ENCODE measurements around the gene CEP112. TPM values are rescaled to one million over a fixed set of nuclear protein-coding genes. Genes with fewer than 3 reads are reported as not detected.

Gene CEP112
- total and polyA plus RNA-seq, 2 of the 4 experiments (the other 2 are of a cell fraction), result 2.5 to 5.6 TPM

GRCh38 chr17:65930140-65930730 lies 261.7 kb downstream of the CEP112 start (continued):
- TF ChIP-seq USF2 (IDR thresholded peaks at IDR 0.05; ENCODE audit: low read depth, low read length), result no peak
- TF ChIP-seq MAZ (IDR thresholded peaks at IDR 0.05; ENCODE audit: borderline replicate concordance, low read depth, low read length), result no peak
- TF ChIP-seq BHLHE40 (IDR thresholded peaks at IDR 0.05; ENCODE audit: low read depth, low read length), result no peak
- no peak for TF ChIP-seq MAFK (IDR thresholded peaks at IDR 0.05; ENCODE audit: low read depth, low read length)
- TF ChIP-seq CEBPB (IDR thresholded peaks at IDR 0.05; ENCODE audit: low read depth, low read length), result no peak

- Histone ChIP-seq H2BK120ac (ENCODE audit: low read depth, low read length) (no peak overlapping the region), H3K14ac (replicated peaks; ENCODE audit: low read depth, low read length) (no peak overlapping the region), H3K4me3 (ENCODE audit: insufficient read depth, low read depth, low read length) (no peak overlapping the region), H2BK20ac (ENCODE audit: low read depth, low read length) (no peak overlapping the region), H2AFZ (replicated peaks; ENCODE audit: low read length, poor library complexity) (no peak overlapping the region), H3K79me1 (ENCODE audit: low read depth in 1 of 2, low read length in 2 of 2) (no peaks in the 10 kb centered on the region), H3K36me3 (ENCODE audit: control insufficient read depth, insufficient read depth, low read length) (no peaks in the 10 kb centered on the region), H3K27ac (ENCODE audit: insufficient read depth, low read length) (no peak overlapping the region), H2BK5ac (ENCODE audit: low read depth, low read length, poor library complexity, severe bottlenecking) (no peak overlapping the region), H3K23ac (ENCODE audit: low read depth, low read length) (no peak overlapping the region), H3K18ac (ENCODE audit: low read depth, low read length) (no peak overlapping the region), H3K27me3 (ENCODE audit: control insufficient read depth, insufficient read depth, low read length) (no peaks in the 10 kb centered on the region), H3K9ac (ENCODE audit: low read depth, low read length) (no peak overlapping the region), H2AK5ac (ENCODE audit: low read depth, low read length) (no peak overlapping the region), H4K91ac (ENCODE audit: insufficient read depth, low read depth, low read length) (no peak overlapping the region), H3K9me1 (ENCODE audit: insufficient read depth, low read length) (no peaks in the 10 kb centered on the region), H2BK15ac (ENCODE audit: low read depth, low read length) (no peak overlapping the region), H3K4me2 (ENCODE audit: low read depth, low read length) (no peak overlapping the region), H4K8ac (ENCODE audit: low read depth in 2 of 2, low read length in 2 of 2) (no peak overlapping the region), H3K4ac (ENCODE audit: low read depth, low read length) (no peak overlapping the region), H2AK9ac (replicated peaks; ENCODE audit: low read depth, low read length, poor library complexity) (no peak overlapping the region), H3K56ac (ENCODE audit: extremely low read depth, insufficient read depth, low read length) (no peak overlapping the region), H3K4me1 (ENCODE audit: control insufficient read depth, insufficient read depth, low read length) (0 out of 2 replicates have a peak, but pooled peaks cover under 1% of the 10 kb centered on the region), H4K20me1 (ENCODE audit: insufficient read depth, low read length) (no peaks in the 10 kb centered on the region), H3K9me3 (ENCODE audit: control insufficient read depth, insufficient read depth, low read length) (no peaks in the 10 kb centered on the region), H4K5ac (ENCODE audit: low read depth, low read length) (no peak overlapping the region)
- ChIA-PET CTCF (no interaction called here), POLR2A (ENCODE audit: unreplicated experiment) (no interaction called here)
- dilution Hi-C loops (cut with HindIII; ENCODE audit: low sequenced_read_pairs, unreplicated experiment) (no loop called here), in situ Hi-C loops (cut with MboI; ENCODE audit: low sequenced_read_pairs) (no loop called here), intact Hi-C loops (cut with micrococcal nuclease) (no loop called here)
- no TSS peak for BruUV-seq (replicated peaks)
- ATAC-seq (ENCODE audit: low read depth) (no peak), DNase-seq (no peak)
- TF ChIP-seq BHLHE40 (IDR thresholded peaks at IDR 0.05; ENCODE audit: low read depth, low read length) (no peak), MAFK (IDR thresholded peaks at IDR 0.05; ENCODE audit: low read depth, low read length) (peak; percentile 87)
- no CpG with 5 or more reads among the region's 5 CpGs for WGBS, 2 experiments (ENCODE audit: extremely low coverage in 2 of 2, insufficient read length in 1 of 2)
Observed at GRCh38 chr17:65926599-65926998, 265.3 kb downstream of the CEP112 start.

Data from IMR-90 (cell line).